Right lung (tissue), 5 donors: ENCODE data around the gene ALPG. TPM values are rescaled to one million over a fixed set of nuclear protein-coding genes. Genes with fewer than 3 reads are reported as not detected.
"Not testable (repeated sequence)": the region's sequence is repeated elsewhere in the genome, so short reads cannot be mapped to it uniquely, and the experiment has no call there.

ENCODE experiments used
- DNase-seq, 2 donors: peaks; one replicate each; pipeline ENCODE4 v3.0.0-alpha.2; 2013
- polyA plus RNA-seq, 5 donors: library from polyadenylated mRNA; unstranded; fragments of 120-200 nt; gene quantifications; one replicate each; pipeline versions ENCODE4 v1.2.1 to v1.2.3, GENCODE V29; 2013; ENCODE audit warnings: inconsistent platforms in 1 of 5, low replicate concordance in 1 of 5; ENCODE audit not compliant: insufficient read length in 5 of 5, insufficient read depth in 1 of 5

The ALPG gene
- polyA plus RNA-seq, 5 donors, result 0.05 to 0.12 (median 0.05) TPM; not detected in 2

DNA sequence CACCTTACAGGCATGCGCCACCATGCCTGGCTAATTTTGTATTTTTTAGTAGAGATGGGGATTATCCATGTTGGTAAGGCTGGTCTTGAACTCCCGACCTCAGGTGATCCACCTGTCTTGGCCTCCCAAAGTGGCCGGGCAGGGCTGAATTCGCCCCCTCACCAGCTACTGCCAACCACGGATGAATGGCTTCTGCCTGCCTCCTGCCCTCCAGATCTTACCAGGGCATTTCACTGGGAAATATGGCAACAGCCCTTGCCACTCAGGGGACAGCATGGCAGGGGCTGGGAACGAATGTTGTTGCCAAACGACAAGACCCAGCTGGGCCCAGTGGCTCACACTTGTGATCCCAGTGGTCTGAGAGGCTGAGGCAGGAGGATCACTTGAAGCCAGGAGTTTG lies 29.9 kb upstream of the ALPG start:
- no peak for DNase-seq

- no peak for DNase-seq
These were observed 29.3 kb upstream of the ALPG start for GRCh38 chr2:232377319-232377718.

DNA sequence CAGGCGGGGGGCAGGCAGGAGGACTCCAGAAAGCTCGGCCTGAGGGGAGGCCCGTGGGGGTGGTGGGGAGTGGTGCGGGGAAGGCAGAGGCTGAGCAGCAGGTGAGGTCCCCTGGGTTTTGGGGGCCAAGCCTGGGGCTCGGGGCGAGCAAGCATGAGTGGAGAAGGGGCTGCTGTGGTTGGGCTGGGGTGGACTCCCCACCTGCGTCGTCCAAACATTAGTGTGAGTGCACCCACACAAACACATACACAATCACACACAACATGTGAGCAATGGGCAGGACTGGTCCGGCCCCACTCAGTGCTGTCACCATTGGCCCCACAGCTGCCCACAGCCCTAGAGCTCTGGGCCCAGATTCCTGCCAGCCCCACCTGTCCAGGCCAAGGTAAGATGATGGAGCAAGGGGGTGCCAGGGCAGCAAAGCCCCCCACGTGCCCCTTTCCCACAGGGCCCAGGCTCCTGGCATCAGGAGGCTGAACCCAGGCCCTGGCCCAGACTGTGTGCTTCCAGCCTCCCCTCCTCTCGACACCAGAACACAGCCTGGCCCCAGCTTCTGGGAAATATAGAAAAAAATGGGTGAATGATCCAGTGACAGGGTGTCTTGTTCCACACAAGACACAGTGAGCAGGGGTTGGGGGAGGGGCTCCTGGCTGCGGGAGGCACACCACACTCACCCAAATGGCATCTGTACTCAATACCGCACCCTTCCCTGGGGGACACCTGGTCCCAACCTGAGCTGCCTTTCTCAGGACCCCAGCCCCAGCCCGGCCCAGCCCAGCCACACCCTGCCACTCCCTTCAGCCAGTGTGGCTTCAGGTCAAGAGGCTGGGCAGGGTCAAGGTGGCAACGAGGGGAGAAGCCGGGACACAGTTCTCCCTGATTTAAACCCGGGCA lies 28.6 kb upstream of the ALPG start:
- DNase-seq, result no peak

GRCh38 chr2:232378735-232379151 lies 27.9 kb upstream of the ALPG start, which contains the start of gene ALPP:
Gene ALPP (plus strand): TSS chr2:232378751. CDS start chr2:232378803, 52 bp downstream.
- DNase-seq, result not testable (repeated sequence)

DNA sequence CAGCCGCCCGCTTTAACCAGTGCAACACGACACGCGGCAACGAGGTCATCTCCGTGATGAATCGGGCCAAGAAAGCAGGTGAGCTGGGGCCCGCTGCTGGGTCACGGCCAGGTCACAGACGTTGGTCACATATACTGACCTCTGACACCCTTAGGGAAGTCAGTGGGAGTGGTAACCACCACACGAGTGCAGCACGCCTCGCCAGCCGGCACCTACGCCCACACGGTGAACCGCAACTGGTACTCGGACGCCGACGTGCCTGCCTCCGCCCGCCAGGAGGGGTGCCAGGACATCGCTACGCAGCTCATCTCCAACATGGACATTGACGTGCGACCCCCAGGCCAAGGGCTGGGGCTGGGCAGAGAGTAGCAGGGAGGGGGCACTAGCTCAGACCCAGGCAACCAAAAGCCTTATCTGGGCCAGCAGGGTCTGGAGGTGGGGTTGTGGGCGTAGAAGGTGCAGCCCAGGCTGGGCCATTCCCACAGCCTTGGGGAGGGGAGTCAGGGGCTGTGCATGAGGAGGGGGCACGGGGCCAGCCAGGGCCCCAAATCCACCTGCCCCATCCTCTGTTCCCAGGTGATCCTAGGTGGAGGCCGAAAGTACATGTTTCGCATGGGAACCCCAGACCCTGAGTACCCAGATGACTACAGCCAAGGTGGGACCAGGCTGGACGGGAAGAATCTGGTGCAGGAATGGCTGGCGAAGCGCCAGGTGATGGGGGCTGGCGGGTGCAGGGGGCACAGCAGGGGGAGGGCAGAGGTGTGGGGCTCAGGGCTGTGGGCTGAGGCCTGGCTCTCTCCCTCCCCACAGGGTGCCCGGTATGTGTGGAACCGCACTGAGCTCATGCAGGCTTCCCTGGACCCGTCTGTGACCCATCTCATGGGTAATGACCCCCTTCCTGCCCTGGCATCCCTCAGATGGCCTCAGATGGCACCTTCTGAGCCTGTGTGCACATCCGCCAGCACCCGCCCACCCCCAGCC lies 26.7 kb upstream of the ALPG start:
- not testable (repeated sequence) for DNase-seq

GRCh38 chr2:232381204-232382031 lies 25.2 kb upstream of the ALPG start:
- DNase-seq, result not testable (repeated sequence)

DNA sequence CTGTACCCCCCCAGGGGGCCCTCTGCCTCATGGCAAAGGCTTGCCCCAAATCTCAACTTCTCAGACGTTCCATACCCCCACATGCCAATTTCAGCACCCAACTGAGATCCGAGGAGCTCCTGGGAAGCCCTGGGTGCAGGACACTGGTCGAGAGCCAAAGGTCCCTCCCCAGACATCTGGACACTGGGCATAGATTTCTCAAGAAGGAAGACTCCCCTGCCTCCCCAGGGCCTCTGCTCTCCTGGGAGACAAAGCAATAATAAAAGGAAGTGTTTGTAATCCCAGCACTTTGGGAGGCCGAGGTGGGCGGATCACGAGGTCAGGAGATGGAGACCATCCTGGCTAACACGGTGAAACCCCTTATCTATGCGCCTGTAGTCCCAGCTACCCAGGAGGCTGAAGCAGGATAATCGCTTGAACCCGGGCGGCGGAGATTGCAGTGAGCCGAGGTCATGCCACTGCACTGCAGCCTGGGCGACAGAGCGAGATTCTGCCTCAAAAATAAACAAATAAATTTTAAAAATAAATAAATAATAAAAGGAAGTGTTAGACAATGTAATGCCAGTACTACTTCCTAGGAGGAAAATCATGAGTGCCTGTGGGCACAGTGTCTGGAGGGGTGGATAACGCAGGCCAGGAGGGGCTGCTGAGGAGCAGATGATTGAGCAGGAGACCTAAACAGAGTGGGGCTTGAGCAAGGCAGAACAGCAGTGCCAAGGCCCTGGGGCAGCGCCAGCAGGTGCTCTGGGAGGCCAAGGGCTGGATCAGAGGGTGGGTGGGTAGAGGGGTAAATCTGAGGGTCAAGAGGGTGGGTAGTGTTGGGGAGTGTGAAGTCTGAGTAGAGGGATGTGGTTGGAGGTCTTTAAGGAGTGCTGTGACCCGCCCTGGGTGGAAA lies 24.1 kb upstream of the ALPG start:
- no peak for DNase-seq

DNA sequence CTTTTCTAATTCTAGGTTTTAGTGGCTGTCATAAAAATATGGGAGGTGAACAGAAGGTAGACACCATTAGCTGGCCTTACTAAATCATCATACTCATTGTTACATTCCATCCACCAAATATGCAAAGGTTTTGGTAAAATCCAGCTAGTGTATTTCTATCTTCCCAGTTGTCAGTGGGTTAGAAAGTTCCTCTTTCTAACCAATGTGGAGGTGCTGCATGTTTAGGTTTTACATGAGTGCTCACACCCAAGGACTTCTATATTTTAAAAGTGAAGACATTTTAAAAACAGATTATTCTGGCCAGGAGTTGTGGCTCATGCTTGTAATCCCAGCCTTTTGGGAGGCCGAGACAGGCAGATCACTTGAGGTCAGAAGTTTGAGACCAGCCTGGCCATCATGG lies 22.2 kb upstream of the ALPG start:
- no peak for DNase-seq

DNA sequence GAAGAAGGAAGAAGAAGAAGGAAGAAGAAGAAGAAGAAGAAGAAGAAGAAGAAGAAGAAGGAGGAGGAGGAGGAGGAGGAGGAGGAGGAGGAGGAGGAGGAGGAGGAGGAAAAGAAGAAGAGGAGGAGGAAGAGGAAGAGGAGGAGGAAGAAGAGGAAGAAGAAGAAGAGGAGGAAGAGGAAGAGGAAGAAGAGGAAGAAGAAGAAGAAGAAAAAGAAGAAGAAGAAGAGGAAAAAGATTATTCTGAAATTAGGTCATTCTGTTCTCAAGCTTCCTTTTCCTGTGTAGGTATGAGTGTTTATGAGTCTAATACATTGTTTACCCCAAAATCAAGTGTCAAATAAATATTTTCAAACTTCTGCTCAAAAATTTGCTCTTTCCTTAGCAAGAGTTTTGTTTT lies 21.6 kb upstream of the ALPG start:
- DNase-seq, result not testable (repeated sequence)

DNA sequence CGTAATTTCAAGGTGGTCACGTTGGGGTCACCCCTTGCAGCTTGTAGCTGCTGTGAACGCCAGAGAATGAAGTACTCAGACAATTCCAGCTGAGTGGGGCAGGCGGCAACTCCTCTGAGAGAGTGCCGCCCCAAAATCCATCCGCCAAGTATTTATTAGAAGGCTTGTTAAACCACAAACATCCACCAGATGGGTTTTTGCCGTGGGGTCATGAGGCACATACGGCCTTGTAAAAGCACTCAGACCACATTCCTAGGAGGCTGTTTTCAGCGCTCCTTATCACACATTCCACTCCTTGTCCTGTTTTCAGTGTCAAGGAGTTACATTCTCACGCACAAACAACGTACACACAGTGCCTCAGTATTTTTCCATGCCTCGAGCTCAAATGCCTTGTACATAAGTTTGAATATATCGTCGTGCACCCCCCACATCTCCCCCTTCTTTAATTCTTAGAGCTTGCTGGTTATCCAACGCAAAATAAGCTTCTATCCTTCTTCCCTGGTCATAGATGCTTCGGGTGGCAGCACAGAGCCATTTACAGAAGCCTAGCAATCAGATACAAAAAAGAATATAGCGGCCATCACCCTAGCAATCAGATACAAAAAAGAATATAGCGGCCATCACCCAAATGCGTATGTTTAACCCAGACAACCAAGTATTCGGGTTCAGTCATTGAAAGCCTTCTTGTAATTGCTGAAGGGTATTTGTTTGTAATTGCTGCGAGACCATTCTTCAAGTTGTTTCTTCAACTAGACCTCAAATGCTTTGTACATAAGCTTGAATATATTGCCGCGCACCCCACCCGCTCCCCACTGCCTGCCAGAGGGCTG lies 20.8 kb upstream of the ALPG start:
- DNase-seq, result no peak

- no peak for DNase-seq
These were observed 20.2 kb upstream of the ALPG start for GRCh38 chr2:232386490-232386739.

DNA sequence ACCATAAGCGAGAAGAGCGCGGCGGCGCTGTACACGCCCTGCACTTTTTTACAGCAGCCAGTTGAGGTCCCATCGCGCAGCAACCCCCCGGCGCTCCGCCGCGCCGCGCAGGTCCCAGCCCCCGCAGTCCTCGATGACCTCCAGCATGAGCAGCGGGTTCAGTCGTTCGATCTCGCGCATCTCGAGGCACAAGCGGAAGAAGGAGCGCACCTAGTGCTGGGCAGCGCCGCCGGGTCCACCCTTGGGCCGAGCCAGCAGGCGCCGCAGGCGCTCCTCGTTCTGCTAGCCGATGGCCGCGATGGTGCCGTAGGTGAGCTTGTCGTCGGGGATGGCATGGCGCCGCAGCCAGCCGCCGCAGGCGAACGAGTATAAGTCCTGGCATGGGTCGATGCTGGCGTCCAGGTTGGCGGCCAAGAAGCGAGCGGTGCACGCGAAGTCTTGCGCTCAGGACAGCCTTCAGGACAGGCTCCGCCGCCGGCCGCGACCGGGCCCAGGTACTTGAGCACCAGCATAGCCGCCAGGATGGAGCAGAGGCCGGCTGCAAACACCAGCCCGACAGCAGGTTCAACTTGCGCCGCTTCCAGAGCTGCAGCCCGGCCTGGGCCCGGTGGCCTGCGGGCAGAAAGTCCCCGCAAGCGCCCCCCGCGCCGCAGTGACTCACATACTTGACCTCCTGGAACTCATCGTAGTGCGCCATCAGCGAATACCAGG lies 19.7 kb upstream of the ALPG start:
- no peak for DNase-seq

DNA sequence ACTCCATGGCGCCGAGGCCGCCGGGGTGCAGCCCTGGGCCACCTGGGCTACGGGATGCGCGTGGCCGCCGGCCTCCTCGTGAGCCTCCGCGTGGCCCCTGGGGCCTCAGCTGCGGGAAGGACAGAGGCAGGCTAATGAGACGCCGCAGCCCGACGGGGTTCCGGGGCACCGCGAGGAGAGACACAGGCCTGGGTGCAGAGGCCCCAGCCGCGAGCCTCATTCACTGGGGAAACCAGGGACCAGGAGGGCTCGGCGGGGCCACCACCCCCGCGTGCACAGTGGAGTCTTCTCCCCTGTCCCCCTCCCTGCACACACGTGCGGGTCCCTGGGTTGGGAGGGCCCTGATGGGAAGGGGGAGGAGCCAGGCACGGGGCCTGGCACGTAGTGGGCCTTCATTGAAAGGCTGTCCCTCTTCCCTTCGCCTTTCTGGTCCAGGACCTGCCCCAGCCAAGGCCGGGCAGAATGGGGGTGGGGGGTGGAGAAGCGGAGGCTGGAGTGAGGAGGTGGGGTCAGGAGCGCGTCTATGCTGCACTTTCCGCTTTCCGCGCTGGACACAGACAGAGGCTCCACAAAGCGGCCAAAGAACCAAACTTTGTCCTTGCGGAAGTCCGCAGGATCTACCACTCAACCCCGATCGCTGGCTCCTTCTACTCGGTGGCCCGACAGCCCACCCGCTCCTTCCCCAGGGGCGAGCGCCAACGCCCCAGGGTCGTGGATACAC lies 19.0 kb upstream of the ALPG start:
- DNase-seq, result no peak

GRCh38 chr2:232388324-232388891 lies 18.2 kb upstream of the ALPG start:
- DNase-seq, result no peak

- DNase-seq, result no peak
These were observed 17.3 kb upstream of the ALPG start for GRCh38 chr2:232389327-232389726.

GRCh38 chr2:232390661-232391060 lies 16.0 kb upstream of the ALPG start:
- no peak for DNase-seq

- no peak for DNase-seq
These were observed 13.1 kb upstream of the ALPG start for GRCh38 chr2:232393556-232393955.

- not testable (repeated sequence) for DNase-seq
These were observed 12.2 kb upstream of the ALPG start for GRCh38 chr2:232394431-232394830.
